DND-41 (cell line): ENCODE results near the gene DTYMK.

ENCODE experiments used
- ATAC-seq: fragments of 200-7000 bp; cut with Tn5 transposase; 3 replicates; pipeline ENCODE4 v1.9.1; 2021; ENCODE audit warnings: low read depth; ENCODE audit not compliant: insufficient read depth
- DNase-seq: peaks from one replicate; pipeline ENCODE4 v3.0.0-alpha.2; 2020
- H2AFZ ChIP-seq: 2 replicates; pipeline ENCODE4 v1.6.0; 2012; ENCODE audit warnings: low read depth, low read length
- H3K27ac ChIP-seq: 2 replicates; pipeline ENCODE4 v1.5.1; 2012; ENCODE audit warnings: low read length, inconsistent platforms
- H3K27me3 ChIP-seq: fragments of 200-600 bp; sonication (generic); 2 replicates; pipeline ENCODE4 v1.6.0; 2012; ENCODE audit warnings: low read length, mild to moderate bottlenecking, inconsistent platforms; ENCODE audit not compliant: insufficient read depth, poor library complexity
- H3K36me3 ChIP-seq: 2 replicates; pipeline ENCODE4 v1.5.1; 2012; ENCODE audit warnings: low read length, inconsistent platforms; ENCODE audit not compliant: insufficient read depth
- H3K4me1 ChIP-seq: 2 replicates; pipeline ENCODE4 v1.5.1; 2012; ENCODE audit warnings: mild to moderate bottlenecking, low read length; ENCODE audit not compliant: insufficient read depth
- H3K4me2 ChIP-seq: 2 replicates; pipeline ENCODE4 v1.6.0; 2012; ENCODE audit warnings: mild to moderate bottlenecking, moderate library complexity, low read length, inconsistent platforms; ENCODE audit not compliant: insufficient read depth
- H3K4me3 ChIP-seq, 2 experiments: fragments of 200-600 bp in 1 of 2; shearing (Covaris generic) in 1 of 2; 2 replicates each; pipeline ENCODE4 v1.5.1; 2012 to 2016; ENCODE audit warnings: inconsistent platforms in 2 of 2, low read length in 2 of 2, mild to moderate bottlenecking in 2 of 2, low read depth in 1 of 2, moderate library complexity in 1 of 2
- H3K79me2 ChIP-seq: 2 replicates; pipeline ENCODE4 v1.6.0; 2012; ENCODE audit warnings: low read length, inconsistent platforms; ENCODE audit not compliant: insufficient read depth
- H3K9ac ChIP-seq: 2 replicates; pipeline ENCODE4 v1.6.0; 2012; ENCODE audit warnings: low read depth, mild to moderate bottlenecking, inconsistent platforms, low read length, moderate library complexity
- H3K9me3 ChIP-seq: 2 replicates; pipeline ENCODE4 v1.5.1; 2012; ENCODE audit warnings: low read length, moderate library complexity, mild to moderate bottlenecking, inconsistent platforms; ENCODE audit not compliant: insufficient read depth, severe bottlenecking
- H4K20me1 ChIP-seq: 2 replicates; pipeline ENCODE4 v1.6.0; 2012; ENCODE audit warnings: low read length; ENCODE audit not compliant: insufficient read depth
- CTCF ChIP-seq: IDR thresholded peaks from 2 replicates; pipeline ENCODE4 v1.5.1; 2012; ENCODE audit warnings: borderline replicate concordance, low read length, moderate library complexity, mild to moderate bottlenecking; ENCODE audit not compliant: poor library complexity, severe bottlenecking; ENCODE audit errors: extremely low read depth
- EZH2 ChIP-seq: IDR thresholded peaks from 3 replicates; pipeline ENCODE4 v1.6.1; 2012; ENCODE audit warnings: borderline replicate concordance, low read depth, mild to moderate bottlenecking, moderate library complexity, low read length, inconsistent platforms; ENCODE audit not compliant: severe bottlenecking

DTYMK gene

DNA sequence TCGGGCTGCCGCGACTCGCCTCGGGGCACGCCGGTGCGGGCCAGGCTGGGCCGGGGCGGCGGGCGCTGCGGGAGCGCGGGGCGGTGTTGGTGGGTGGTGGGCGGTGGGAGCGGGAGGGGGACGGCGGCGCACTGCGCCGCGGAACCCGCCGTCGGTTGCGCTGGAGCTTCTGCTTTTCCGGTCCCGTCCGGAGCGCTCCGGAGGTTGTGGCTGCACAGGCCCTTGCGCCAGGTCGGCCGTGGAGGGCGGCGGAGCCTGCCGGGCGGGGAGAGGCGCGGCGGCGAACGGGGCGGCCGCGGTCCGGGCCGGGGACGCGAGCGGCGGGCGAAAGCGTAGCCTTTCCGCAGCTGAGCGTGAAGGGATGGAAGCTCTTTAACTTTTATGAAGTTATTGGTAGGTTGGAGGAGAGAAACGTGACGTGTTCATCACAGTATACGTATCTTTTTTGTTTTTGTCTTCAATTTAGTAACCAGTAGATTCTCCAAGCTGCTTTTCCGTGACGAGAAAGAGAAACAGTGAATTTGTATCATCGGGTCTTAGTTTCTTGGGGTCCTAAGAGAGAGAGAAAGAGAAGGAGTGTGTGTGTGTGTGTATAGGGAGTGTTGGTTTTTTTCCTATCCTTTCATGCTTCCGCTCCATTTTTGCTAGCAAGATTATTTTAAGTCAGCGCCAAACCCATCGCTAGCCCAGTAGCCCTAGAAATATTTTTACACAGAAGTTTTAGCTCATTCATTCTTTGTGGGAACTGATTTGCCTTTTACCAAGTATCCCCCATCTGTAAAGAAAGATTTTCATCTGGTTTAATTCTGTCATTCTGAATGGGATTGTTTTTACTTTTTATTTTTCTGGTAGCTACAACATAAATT is 48.6 kb downstream of the DTYMK start:
- peak overlapping the region; percentile 95 for H2AFZ ChIP-seq

DNA sequence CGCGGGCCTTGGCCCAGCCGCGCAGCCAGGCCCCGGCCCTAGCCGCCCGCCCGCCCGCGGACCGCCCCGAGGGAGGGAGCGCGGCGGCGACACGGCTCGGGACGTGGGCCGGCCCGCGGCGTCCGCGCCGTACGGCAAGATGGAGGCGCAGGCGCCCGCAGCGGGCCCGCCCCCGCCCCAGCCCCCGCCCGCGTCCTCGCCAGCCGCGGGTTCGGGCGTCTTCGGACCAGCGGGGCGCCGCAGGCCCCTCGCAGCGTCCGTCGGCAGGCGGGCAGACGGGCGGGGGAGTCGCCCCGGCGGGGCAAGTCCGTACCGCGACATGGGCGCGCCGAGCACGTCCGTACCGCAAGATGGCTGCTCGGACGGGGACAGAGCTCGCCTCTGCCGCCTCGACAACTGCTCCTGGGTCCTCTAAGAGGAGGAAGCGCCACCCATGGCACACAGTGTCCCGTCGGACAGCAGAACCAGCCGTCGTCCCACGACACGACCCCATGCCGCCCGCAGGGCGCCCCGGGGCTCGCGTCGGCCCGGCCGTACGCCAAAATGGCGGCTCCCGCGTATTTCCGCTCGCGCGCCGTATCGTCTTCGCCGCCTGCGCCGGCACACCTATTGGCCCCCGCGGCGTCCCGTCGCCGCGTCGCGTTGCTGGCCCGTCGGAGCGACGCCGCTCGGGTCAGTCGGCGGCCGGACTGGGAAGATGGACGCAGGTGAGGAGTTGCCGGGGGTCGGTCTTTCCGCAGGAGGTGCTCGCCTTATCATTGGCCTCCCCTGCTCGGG is 49.4 kb downstream of the DTYMK start, which contains the start of the genes ATG4B and THAP4:
TSS of gene ATG4B (plus strand) at position 676 of the 777 bp plus-strand sequence. CDS start at position 698, 22 bp downstream.
TSS of gene THAP4 (minus strand) at position 141 of the 777 bp plus-strand sequence. CDS start 141 bp downstream, outside the sequence.
- Histone ChIP-seq H3K27me3 (no peaks in the 10 kb centered on the region), H3K4me1 (peaks cover 44% of the 10 kb centered on the region), H3K4me3 (peak within 1 kb of the TSS; percentile 78 to 97), H3K9ac (peak within 1 kb of the TSS; percentile 92), H3K36me3 (peaks cover 45% of the 10 kb centered on the region), H3K4me2 (peak within 1 kb of the TSS; percentile 81), H3K9me3 (peaks cover 13% of the 10 kb centered on the region), H3K79me2 (peaks cover 90% of the 10 kb centered on the region), H4K20me1 (peaks cover 29% of the 10 kb centered on the region), H2AFZ (peak within 1 kb of the TSS; percentile 95), H3K27ac (peak within 1 kb of the TSS; percentile 100)
- TF ChIP-seq EZH2 = no peak
- no peak for TF ChIP-seq CTCF
- peak; percentile 78 for DNase-seq
- peak; percentile 71 for ATAC-seq

More for the DNA sequence above, 48.6 kb downstream of the DTYMK start:
- Histone ChIP-seq H3K4me3 (peak overlapping the region; percentile 42 to 97; a peak in 3 of 4 replicates), H3K4me2 (peak overlapping the region; percentile 81), H3K27ac (peak overlapping the region; percentile 100), H3K36me3 (peaks cover 36% of the 10 kb centered on the region), H3K9me3 (peaks cover 13% of the 10 kb centered on the region), H4K20me1 (peaks cover 27% of the 10 kb centered on the region), H3K4me1 (peaks cover 44% of the 10 kb centered on the region), H3K9ac (peak overlapping the region; percentile 92), H3K79me2 (peaks cover 90% of the 10 kb centered on the region), H3K27me3 (no peaks in the 10 kb centered on the region)
- ATAC-seq = peak; percentile 60
- no peak for DNase-seq
- TF ChIP-seq EZH2 (no peak), CTCF (no peak)

DNA sequence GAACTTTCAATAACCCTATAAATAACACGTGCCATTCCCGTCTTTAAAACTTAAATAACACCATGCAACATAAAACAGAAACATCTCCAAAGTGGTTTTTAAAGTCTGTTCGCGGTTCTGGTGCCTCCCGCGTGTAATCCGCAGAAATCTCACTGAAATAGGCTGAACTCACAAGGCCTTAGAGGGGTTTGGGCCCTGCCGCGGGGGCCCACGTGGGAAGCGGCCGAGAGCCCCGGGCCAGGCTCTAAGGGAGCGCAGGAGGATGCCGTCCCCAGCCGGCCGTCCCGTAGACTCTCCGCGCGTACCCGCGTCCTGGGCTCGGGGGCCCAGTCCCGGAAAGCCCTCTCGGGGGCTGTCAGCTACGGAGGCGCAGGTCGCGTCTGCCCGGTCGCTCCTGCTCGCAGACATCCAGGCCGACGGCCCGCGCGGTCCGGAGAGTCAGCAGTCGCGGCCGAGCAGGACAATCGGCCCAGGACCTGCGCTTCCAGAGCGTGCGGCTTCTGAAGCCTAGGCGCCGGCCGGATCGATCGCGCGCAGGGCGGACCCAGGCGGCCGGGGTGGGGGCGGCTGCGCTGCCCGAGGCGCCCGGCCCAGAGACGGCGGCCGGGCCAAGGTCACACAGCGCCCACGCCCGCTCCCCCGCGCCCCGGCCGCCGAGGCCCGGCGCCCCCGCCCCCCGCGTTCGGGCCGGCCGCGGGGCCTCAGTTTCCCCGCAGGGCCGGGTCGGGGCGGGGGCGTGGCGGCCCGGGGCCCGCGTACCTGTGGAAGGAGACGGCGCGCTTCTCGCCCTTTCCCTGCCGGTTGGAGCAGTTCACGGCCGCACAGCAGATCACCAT is 50.2 kb downstream of the DTYMK start:
- peaks cover 53% of the 10 kb centered on the region for H3K36me3 ChIP-seq
- no peaks in the 10 kb centered on the region for H3K27me3 ChIP-seq
- peak overlapping the region; percentile 100 for H3K27ac ChIP-seq
- peak overlapping the region; percentile 95 for H2AFZ ChIP-seq
- H3K9me3 ChIP-seq = peaks cover 13% of the 10 kb centered on the region
- DNase-seq = peak; percentile 44
- H3K79me2 ChIP-seq = peaks cover 89% of the 10 kb centered on the region
- peaks cover 44% of the 10 kb centered on the region for H3K4me1 ChIP-seq
- H3K9ac ChIP-seq = peak overlapping the region; percentile 92
- peak overlapping the region; percentile 78 to 97 for H3K4me3 ChIP-seq
- peaks cover 25% of the 10 kb centered on the region for H4K20me1 ChIP-seq
- H3K4me2 ChIP-seq = peak overlapping the region; percentile 81
- ATAC-seq = peak; percentile 46
- TF ChIP-seq CTCF (no peak), EZH2 (no peak)
